ENCODE measurements around the gene RINL.

Gene RINL

DNA sequence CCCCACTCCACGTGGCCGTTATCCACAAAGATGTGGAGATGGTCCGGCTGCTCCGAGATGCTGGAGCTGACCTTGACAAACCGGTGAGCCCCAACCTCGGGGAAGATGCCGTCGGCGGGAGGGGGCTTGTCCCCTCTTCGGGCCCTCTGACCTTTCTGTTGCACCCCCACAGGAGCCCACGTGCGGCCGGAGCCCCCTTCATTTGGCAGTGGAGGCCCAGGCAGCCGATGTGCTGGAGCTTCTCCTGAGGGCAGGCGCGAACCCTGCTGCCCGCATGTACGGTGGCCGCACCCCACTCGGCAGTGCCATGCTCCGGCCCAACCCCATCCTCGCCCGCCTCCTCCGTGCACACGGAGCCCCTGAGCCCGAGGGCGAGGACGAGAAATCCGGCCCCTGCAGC is 29.2 kb upstream of the RINL start:
- TF ChIP-seq SPI1 (IDR thresholded peaks at IDR 0.05; ENCODE audit: low read depth, low read length) (no peak), TAF1 (IDR thresholded peaks at IDR 0.05; ENCODE audit: low read depth, low read length) (no peak), POLR2AphosphoS5 (IDR thresholded peaks at IDR 0.05; ENCODE audit: low read depth, low read length) (no peak), POLR2A (IDR thresholded peaks at IDR 0.05; ENCODE audit: low read depth, low read length) (no peak), POU2F2 (IDR thresholded peaks at IDR 0.05; ENCODE audit: low read depth, low read length) (no peak), PAX5 (IDR thresholded peaks at IDR 0.05; ENCODE audit: insufficient read depth, low read length, severe bottlenecking) (no peak)
- FAIRE-seq (no peak), DNase-seq (ENCODE audit: insufficient read length, low spot score) (no peak)

DNA sequence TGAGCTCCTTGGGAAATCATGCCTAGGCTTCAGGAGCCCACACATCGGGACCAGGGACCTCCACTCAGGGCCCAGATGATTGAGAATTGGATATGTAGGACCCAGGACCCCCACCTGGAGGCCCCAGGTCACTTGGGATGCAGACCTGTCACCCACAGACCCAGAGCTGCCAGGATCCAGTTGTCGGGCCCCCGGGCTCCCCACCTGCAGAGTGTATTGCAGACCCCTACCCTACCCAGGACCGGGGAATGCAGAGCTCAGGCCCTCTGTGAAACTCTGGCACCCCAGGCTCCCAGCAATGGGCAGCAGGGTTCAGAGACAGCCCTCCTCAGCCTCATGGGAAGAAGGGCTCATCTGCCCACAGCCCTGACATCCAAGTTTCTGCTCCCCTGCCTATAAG is 27.5 kb upstream of the RINL start:
- TF ChIP-seq POLR2A (IDR thresholded peaks at IDR 0.05; ENCODE audit: low read depth, low read length) (no peak), TAF1 (IDR thresholded peaks at IDR 0.05; ENCODE audit: low read depth, low read length) (no peak), SPI1 (IDR thresholded peaks at IDR 0.05; ENCODE audit: low read depth, low read length) (no peak), POLR2AphosphoS5 (IDR thresholded peaks at IDR 0.05; ENCODE audit: low read depth, low read length) (no peak), PAX5 (IDR thresholded peaks at IDR 0.05; ENCODE audit: insufficient read depth, low read length, severe bottlenecking) (no peak), POU2F2 (IDR thresholded peaks at IDR 0.05; ENCODE audit: low read depth, low read length) (no peak)
- DNase-seq (ENCODE audit: insufficient read length, low spot score) (no peak), FAIRE-seq (no peak)

- no peak for FAIRE-seq
- TF ChIP-seq SPI1 (IDR thresholded peaks at IDR 0.05; ENCODE audit: low read depth, low read length) (no peak), TAF1 (IDR thresholded peaks at IDR 0.05; ENCODE audit: low read depth, low read length) (no peak), POLR2A (IDR thresholded peaks at IDR 0.05; ENCODE audit: low read depth, low read length) (no peak), POU2F2 (IDR thresholded peaks at IDR 0.05; ENCODE audit: low read depth, low read length) (no peak), POLR2AphosphoS5 (IDR thresholded peaks at IDR 0.05; ENCODE audit: low read depth, low read length) (no peak), PAX5 (IDR thresholded peaks at IDR 0.05; ENCODE audit: insufficient read depth, low read length, severe bottlenecking) (no peak)
- DNase-seq (ENCODE audit: insufficient read length, low spot score): no peak
Observed at GRCh38 chr19:38904581-38905539, 26.8 kb upstream of the RINL start.

GRCh38 chr19:38901683-38902082 is 23.6 kb upstream of the RINL start:
- TF ChIP-seq PAX5 (IDR thresholded peaks at IDR 0.05; ENCODE audit: insufficient read depth, low read length, severe bottlenecking): no peak
- TF ChIP-seq POLR2AphosphoS5 (IDR thresholded peaks at IDR 0.05; ENCODE audit: low read depth, low read length): no peak
- no peak for TF ChIP-seq SPI1 (IDR thresholded peaks at IDR 0.05; ENCODE audit: low read depth, low read length)
- TF ChIP-seq TAF1 (IDR thresholded peaks at IDR 0.05; ENCODE audit: low read depth, low read length): no peak
- TF ChIP-seq POU2F2 (IDR thresholded peaks at IDR 0.05; ENCODE audit: low read depth, low read length): no peak
- TF ChIP-seq POLR2A (IDR thresholded peaks at IDR 0.05; ENCODE audit: low read depth, low read length): no peak
- no peak for DNase-seq (ENCODE audit: insufficient read length, low spot score)

GRCh38 chr19:38900743-38901190 is 22.7 kb upstream of the RINL start:
- TF ChIP-seq POLR2A (IDR thresholded peaks at IDR 0.05; ENCODE audit: low read depth, low read length) (no peak), PAX5 (IDR thresholded peaks at IDR 0.05; ENCODE audit: insufficient read depth, low read length, severe bottlenecking) (no peak), POU2F2 (IDR thresholded peaks at IDR 0.05; ENCODE audit: low read depth, low read length) (no peak), TAF1 (IDR thresholded peaks at IDR 0.05; ENCODE audit: low read depth, low read length) (no peak)
- FAIRE-seq: no peak
- no peak for DNase-seq (ENCODE audit: insufficient read length, low spot score)

More at GRCh38 chr19:38901683-38902082, 23.6 kb upstream of the RINL start:
- no peak for FAIRE-seq

- no peak for TF ChIP-seq PAX5 (IDR thresholded peaks at IDR 0.05; ENCODE audit: insufficient read depth, low read length, severe bottlenecking)
- no peak for TF ChIP-seq POLR2AphosphoS5 (IDR thresholded peaks at IDR 0.05; ENCODE audit: low read depth, low read length)
- TF ChIP-seq SPI1 (IDR thresholded peaks at IDR 0.05; ENCODE audit: low read depth, low read length): no peak
- TF ChIP-seq POU2F2 (IDR thresholded peaks at IDR 0.05; ENCODE audit: low read depth, low read length): no peak
- no peak; the same call in 1 of the 2 replicates for TF ChIP-seq POLR2A (IDR thresholded peaks at IDR 0.05; ENCODE audit: low read depth, low read length)
- TF ChIP-seq TAF1 (IDR thresholded peaks at IDR 0.05; ENCODE audit: low read depth, low read length): no peak
- DNase-seq (ENCODE audit: insufficient read length, low spot score): no peak
- FAIRE-seq: no peak
Observed at GRCh38 chr19:38900202-38900629, 22.1 kb upstream of the RINL start.

DNA sequence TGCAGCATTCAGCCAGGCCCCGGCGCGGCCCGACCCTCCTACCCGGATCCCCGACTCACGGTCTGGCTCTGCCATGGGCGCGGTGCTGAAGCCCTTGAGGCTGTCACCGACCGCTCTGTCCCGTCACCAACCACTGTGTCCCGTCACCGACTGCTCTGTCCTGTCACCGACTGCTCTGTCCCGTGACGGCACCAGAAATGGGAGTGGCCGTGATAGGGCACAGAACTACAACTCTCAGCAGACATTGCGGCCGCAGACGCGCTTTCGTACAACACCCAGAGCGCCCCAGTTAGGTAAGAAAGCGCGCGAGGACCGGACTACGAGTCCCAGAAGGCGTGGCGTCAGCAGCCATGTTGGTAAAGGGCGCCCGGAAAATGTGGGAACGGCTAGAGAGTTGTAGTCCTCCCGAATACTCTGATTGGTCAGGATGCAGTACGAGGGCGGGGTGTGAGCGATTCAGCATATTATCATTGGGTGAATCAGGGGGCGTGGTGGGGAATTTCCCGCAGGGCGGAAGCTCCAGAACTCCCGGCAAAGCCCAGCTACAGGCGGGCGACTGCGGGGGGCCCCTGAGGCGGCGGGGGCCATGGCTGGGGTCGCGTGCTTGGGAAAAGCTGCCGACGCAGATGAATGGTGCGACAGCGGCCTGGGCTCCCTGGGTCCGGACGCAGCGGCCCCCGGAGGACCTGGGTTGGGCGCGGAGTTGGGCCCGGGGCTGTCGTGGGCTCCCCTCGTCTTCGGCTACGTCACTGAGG is 21.5 kb upstream of the RINL start, which contains the start of the genes NFKBIB and SIRT2:
TSS of gene NFKBIB (plus strand) at position 523 of the 755 bp plus-strand sequence. CDS start at position 587, 64 bp downstream.
TSS of gene SIRT2 (minus strand) at position 172 of the 755 bp plus-strand sequence. CDS start at position 75, 97 bp downstream.
- TF ChIP-seq POLR2A (IDR thresholded peaks at IDR 0.05; ENCODE audit: low read depth, low read length) (peak; percentile 50), TAF1 (IDR thresholded peaks at IDR 0.05; ENCODE audit: low read depth, low read length) (no peak)
- FAIRE-seq: peak; percentile 99

GRCh38 chr19:38898788-38899446 is 20.8 kb upstream of the RINL start:
- FAIRE-seq (no peak), DNase-seq (ENCODE audit: insufficient read length, low spot score) (no peak)
- TF ChIP-seq PAX5 (IDR thresholded peaks at IDR 0.05; ENCODE audit: insufficient read depth, low read length, severe bottlenecking): no peak
- TF ChIP-seq POLR2A (IDR thresholded peaks at IDR 0.05; ENCODE audit: low read depth, low read length): no peak
- TF ChIP-seq TAF1 (IDR thresholded peaks at IDR 0.05; ENCODE audit: low read depth, low read length): no peak
- TF ChIP-seq POLR2AphosphoS5 (IDR thresholded peaks at IDR 0.05; ENCODE audit: low read depth, low read length): no peak
- no peak for TF ChIP-seq SPI1 (IDR thresholded peaks at IDR 0.05; ENCODE audit: low read depth, low read length)
- TF ChIP-seq POU2F2 (IDR thresholded peaks at IDR 0.05; ENCODE audit: low read depth, low read length): no peak

More for the DNA sequence above, 21.5 kb upstream of the RINL start, which contains the start of the genes NFKBIB and SIRT2:
- peak; percentile 96 for DNase-seq (ENCODE audit: insufficient read length, low spot score)
